ENCODE results near the gene TIPIN.
"Not testable (repeated sequence)": the region's sequence is repeated elsewhere in the genome, so short reads cannot be mapped to it uniquely, and the experiment has no call there.

Gene TIPIN

DNA sequence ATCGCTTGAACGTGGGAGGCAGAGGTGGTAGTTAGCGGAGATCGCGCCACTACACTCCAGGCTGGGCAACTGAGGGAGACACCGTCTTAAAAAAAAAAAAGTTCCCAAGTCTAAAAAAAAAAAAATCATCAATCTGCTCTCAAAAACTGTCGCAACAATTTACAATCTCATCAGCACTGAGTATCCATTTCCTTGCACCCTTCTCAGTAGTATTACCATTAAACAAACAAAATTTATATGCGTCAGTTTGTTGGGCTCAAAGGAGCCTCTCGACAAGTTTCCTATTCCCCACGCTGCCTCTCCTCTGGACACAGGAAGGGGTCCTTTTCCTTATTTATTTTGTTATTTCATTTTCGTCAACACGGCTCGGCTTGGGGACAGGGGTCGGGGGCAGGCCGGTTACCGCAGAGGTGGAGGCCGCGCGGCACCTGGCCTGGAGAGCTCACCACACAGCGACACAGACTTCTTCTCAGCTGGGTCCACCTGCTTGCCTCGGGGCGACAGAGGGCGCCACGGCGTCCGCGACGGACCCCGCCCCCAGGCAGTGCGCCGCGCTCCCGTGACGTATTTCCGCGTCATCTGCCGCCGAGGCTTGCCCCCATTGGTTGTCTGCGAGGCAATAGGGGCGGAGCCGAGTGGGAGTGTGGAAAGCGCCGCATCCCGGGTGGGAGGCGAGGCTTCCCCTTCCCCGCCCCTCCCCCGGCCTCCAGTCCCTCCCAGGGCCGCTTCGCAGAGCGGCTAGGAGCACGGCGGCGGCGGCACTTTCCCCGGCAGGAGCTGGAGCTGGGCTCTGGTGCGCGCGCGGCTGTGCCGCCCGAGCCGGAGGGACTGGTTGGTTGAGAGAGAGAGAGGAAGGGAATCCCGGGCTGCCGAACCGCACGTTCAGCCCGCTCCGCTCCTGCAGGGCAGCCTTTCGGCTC, 30.0 kb upstream of the TIPIN start, which contains the start of gene MAP2K1:
Gene MAP2K1 (plus strand): TSS at position 709 of the 920 bp plus-strand sequence. CDS start 436 bp downstream, outside the sequence.
- TF ChIP-seq, protein P1, sequence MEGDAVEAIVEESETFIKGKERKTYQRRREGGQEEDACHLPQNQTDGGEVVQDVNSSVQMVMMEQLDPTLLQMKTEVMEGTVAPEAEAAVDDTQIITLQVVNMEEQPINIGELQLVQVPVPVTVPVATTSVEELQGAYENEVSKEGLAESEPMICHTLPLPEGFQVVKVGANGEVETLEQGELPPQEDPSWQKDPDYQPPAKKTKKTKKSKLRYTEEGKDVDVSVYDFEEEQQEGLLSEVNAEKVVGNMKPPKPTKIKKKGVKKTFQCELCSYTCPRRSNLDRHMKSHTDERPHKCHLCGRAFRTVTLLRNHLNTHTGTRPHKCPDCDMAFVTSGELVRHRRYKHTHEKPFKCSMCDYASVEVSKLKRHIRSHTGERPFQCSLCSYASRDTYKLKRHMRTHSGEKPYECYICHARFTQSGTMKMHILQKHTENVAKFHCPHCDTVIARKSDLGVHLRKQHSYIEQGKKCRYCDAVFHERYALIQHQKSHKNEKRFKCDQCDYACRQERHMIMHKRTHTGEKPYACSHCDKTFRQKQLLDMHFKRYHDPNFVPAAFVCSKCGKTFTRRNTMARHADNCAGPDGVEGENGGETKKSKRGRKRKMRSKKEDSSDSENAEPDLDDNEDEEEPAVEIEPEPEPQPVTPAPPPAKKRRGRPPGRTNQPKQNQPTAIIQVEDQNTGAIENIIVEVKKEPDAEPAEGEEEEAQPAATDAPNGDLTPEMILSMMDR (IDR thresholded peaks at IDR 0.05; ENCODE audit: extremely low read depth, insufficient read depth, missing control alignments): peak; percentile 91
- DNase-seq (ENCODE audit: low spot score): peak; percentile 96
- in situ Hi-C loops (cut with MboI; ENCODE audit: low pct_unique_long_range_greater_than_20kb, low sequenced_read_pairs, unreplicated experiment): loop anchor here (10.0 kb wide), 1 partner anchor 108 kb away; the partner anchor contains the start of gene SNAPC5

DNA sequence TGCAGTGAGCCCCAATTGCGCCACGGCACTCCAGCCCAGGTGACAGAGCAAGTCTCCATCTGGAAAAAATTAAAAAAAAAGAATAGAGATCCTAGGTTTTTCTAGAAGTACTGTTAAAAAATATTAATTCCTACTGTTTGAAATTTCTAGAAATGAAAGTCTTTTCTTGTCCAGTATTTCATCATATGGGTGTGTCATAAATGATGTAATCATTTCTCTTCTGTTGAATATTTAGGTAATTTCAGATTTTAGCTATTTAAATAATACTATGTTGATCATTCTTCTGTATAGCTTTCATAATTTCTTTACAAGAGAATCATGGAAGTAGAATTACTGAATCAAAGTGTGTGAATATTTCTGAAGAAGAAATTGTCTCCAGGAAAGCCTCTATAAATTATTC, 24.9 kb upstream of the TIPIN start:
- in situ Hi-C loops (cut with MboI; ENCODE audit: low pct_unique_long_range_greater_than_20kb, low sequenced_read_pairs, unreplicated experiment): loop anchor here (10.0 kb wide), 1 partner anchor 113 kb away; the partner anchor contains the start of gene SNAPC5
- not testable (repeated sequence) for DNase-seq (ENCODE audit: low spot score)

DNA sequence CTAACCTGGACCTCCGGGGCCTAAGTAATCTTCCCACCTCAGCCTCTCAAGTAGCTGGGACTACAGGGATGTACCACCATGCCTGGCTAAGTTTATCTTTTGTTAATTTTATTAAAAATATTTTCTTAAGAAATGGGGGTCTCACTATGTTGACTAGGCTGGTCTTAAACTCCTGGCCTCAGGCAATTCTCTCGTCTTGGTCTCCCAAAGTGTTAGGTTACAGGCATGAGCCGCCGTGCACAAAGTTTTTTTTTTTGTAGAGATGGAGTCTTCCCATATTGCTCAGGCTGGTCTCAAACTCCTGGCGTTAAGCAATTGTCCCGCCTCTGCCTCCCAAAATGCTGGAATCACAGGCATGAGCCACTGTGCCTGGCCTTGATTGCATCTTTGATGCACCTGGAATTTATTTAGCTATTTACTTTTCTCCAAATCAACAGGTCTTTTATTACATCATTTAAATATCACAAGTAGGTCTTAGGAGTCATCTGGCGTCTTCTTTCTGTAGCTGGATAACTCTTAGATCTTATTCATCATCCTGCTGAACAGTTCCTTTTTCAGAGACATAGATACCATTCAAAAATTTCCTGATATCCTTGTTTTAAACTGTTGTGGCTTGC, 22.4 kb upstream of the TIPIN start:
- no peak for DNase-seq (ENCODE audit: low spot score)
- TF ChIP-seq, protein P1 (IDR thresholded peaks at IDR 0.05; ENCODE audit: extremely low read depth, insufficient read depth, missing control alignments): no peak
- in situ Hi-C loops (cut with MboI; ENCODE audit: low pct_unique_long_range_greater_than_20kb, low sequenced_read_pairs, unreplicated experiment): no loop called here

DNA sequence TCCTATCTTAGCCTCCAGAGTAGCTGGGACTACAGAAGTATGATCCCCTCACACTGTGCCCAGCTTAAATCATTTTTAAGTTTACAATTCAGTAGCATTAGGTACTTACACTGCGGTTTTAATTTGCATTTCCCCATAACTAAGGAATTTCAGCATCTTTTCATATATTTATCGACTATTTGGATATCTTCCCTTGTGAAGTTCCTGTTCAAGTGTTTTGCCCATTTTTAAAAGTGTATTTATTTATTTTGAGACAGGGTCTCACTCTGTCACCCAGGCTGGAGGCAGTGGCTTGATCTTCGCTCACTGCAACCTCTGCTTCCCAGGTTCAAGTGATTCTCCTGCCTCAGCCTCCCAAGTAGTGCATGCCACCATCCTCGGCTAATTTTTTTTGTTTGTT, 17.7 kb upstream of the TIPIN start:
- TF ChIP-seq, protein P1 (IDR thresholded peaks at IDR 0.05; ENCODE audit: extremely low read depth, insufficient read depth, missing control alignments): no peak
- in situ Hi-C loops (cut with MboI; ENCODE audit: low pct_unique_long_range_greater_than_20kb, low sequenced_read_pairs, unreplicated experiment): no loop called here
- DNase-seq (ENCODE audit: low spot score): no peak

- TF ChIP-seq, protein P1 (IDR thresholded peaks at IDR 0.05; ENCODE audit: extremely low read depth, insufficient read depth, missing control alignments): no peak
- DNase-seq (ENCODE audit: low spot score): peak; percentile 56
- in situ Hi-C loops (cut with MboI; ENCODE audit: low pct_unique_long_range_greater_than_20kb, low sequenced_read_pairs, unreplicated experiment): no loop called here
These were observed 13.5 kb upstream of the TIPIN start for GRCh38 chr15:66369773-66370651.

GRCh38 chr15:66364944-66365528, 8.6 kb upstream of the TIPIN start:
- TF ChIP-seq, protein P1 (IDR thresholded peaks at IDR 0.05; ENCODE audit: extremely low read depth, insufficient read depth, missing control alignments): no peak
- no peak for DNase-seq (ENCODE audit: low spot score)
- in situ Hi-C loops (cut with MboI; ENCODE audit: low pct_unique_long_range_greater_than_20kb, low sequenced_read_pairs, unreplicated experiment): no loop called here

Measured in GM13977 (cell line).